GM23338 (cell line): ENCODE results near the gene THSD4. TPM values are rescaled to one million over a fixed set of nuclear protein-coding genes. Genes with fewer than 3 reads are reported as not detected.

Experiments used
- ATAC-seq: fragments of 200-7000 bp; cut with Tn5 transposase; 3 replicates; pipeline ENCODE4 v1.9.1; 2020
- DNase-seq: peaks from one replicate; pipeline ENCODE4 v3.0.0-alpha.2; 2015; ENCODE audit warnings: low spot score
- H2AFZ ChIP-seq: fragments of 200-600 bp; sonication (generic); 2 replicates; pipeline ENCODE4 v1.8.0; 2016; ENCODE audit warnings: antibody characterized with exemption, mild to moderate bottlenecking, moderate library complexity
- H3F3A ChIP-seq: fragments of 200-600 bp; sonication (generic); replicated peaks from 2 replicates; pipeline ENCODE4 v1.8.0; 2017; ENCODE audit warnings: antibody characterized with exemption, mixed run types, low read depth
- H3K27ac ChIP-seq: fragments of 200-600 bp; sonication (generic); 2 replicates; pipeline ENCODE4 v1.6.1; 2016; ENCODE audit warnings: low read depth
- H3K27me3 ChIP-seq: fragments of 200-600 bp; sonication (generic); 2 replicates; pipeline ENCODE4 v1.8.0; 2016; ENCODE audit warnings: mild to moderate bottlenecking, mixed run types, moderate library complexity; ENCODE audit not compliant: insufficient read depth
- H3K36me3 ChIP-seq: fragments of 200-600 bp; sonication (generic); 2 replicates; pipeline ENCODE4 v1.8.0; 2016; ENCODE audit warnings: mild to moderate bottlenecking; ENCODE audit not compliant: insufficient read depth
- H3K4me1 ChIP-seq: fragments of 200-600 bp; sonication (generic); 2 replicates; pipeline ENCODE4 v1.8.0; 2016; ENCODE audit warnings: mild to moderate bottlenecking, moderate library complexity; ENCODE audit not compliant: insufficient read depth
- H3K4me2 ChIP-seq: fragments of 200-600 bp; sonication (generic); 2 replicates; pipeline ENCODE4 v1.7.1; 2017; ENCODE audit warnings: mixed run types
- H3K4me3 ChIP-seq: fragments of 200-600 bp; sonication (generic); 2 replicates; pipeline ENCODE4 v1.6.1; 2016; ENCODE audit warnings: mixed run types
- H3K79me2 ChIP-seq: fragments of 200-600 bp; sonication (generic); replicated peaks from 2 replicates; pipeline ENCODE4 v1.8.0; 2017; ENCODE audit warnings: mild to moderate bottlenecking; ENCODE audit not compliant: insufficient read depth
- H3K9me2 ChIP-seq: fragments of 200-600 bp; sonication (generic); 2 replicates; pipeline ENCODE4 v1.8.0; 2017; ENCODE audit not compliant: insufficient read depth
- H4K20me1 ChIP-seq: fragments of 200-600 bp; sonication (generic); replicated peaks from 2 replicates; pipeline ENCODE4 v1.8.0; 2017; ENCODE audit warnings: mild to moderate bottlenecking; ENCODE audit not compliant: insufficient read depth
- H3K27ac Mint-ChIP-seq: 2 replicates; pipeline ENCODE4 v1.8.0; 2020; ENCODE audit warnings: inconsistent platforms, mild to moderate bottlenecking, moderate library complexity, mixed read lengths
- H3K27me3 Mint-ChIP-seq: 3 replicates; pipeline ENCODE4 v1.8.0; 2022; ENCODE audit warnings: low read depth, mild to moderate bottlenecking, moderate library complexity, mixed read lengths, inconsistent platforms; ENCODE audit not compliant: insufficient read depth, poor library complexity
- H3K36me3 Mint-ChIP-seq: 3 replicates; pipeline ENCODE4 v1.8.0; 2021; ENCODE audit warnings: low read depth, mild to moderate bottlenecking, inconsistent platforms, moderate library complexity, mixed read lengths
- H3K4me1 Mint-ChIP-seq: 3 replicates; pipeline ENCODE4 v1.8.0; 2020; ENCODE audit warnings: mild to moderate bottlenecking, inconsistent platforms, mixed read lengths
- H3K4me3 Mint-ChIP-seq: 3 replicates; pipeline ENCODE4 v1.8.0; 2021; ENCODE audit warnings: moderate library complexity, mild to moderate bottlenecking, inconsistent platforms, mixed read lengths
- H3K9me3 Mint-ChIP-seq: 3 replicates; pipeline ENCODE4 v1.8.0; 2020; ENCODE audit warnings: moderate library complexity, mild to moderate bottlenecking, inconsistent platforms, mixed read lengths
- CREB1 ChIP-seq: fragments of 250-450 bp; sonication (Bioruptor Pico); IDR thresholded peaks from 2 replicates; pipeline ENCODE4 v1.5.0; 2020; ENCODE audit warnings: low read depth, mild to moderate bottlenecking, moderate library complexity
- CTCF ChIP-seq, 2 experiments: fragments of 200-600 bp in 1 of 2; sonication (generic) in 1 of 2; conservative IDR thresholded peaks; 2 replicates each; pipeline versions ENCODE4 v1.5.1 to v1.6.1; 2016 to 2017; ENCODE audit warnings: antibody characterized with exemption in 2 of 2, low read depth in 2 of 2, mild to moderate bottlenecking in 2 of 2, moderate library complexity in 1 of 2
- ETS1 ChIP-seq: IDR thresholded peaks from 2 replicates; pipeline ENCODE4 v1.6.1; 2016; ENCODE audit warnings: antibody characterized with exemption
- EZH2 ChIP-seq: fragments of 200-600 bp; sonication (generic); IDR thresholded peaks from one replicate; pipeline ENCODE4 v1.8.0; 2017; ENCODE audit warnings: antibody characterized with exemption, mild to moderate bottlenecking, low read depth; ENCODE audit not compliant: unreplicated experiment
- EZH2phosphoT487 ChIP-seq: fragments of 200-600 bp; sonication (generic); IDR thresholded peaks from one replicate; pipeline ENCODE4 v1.8.1; 2018; ENCODE audit warnings: antibody characterized with exemption; ENCODE audit not compliant: unreplicated experiment
- JUNB ChIP-seq: IDR thresholded peaks from one replicate; pipeline ENCODE4 v1.6.1; 2016; ENCODE audit warnings: antibody characterized with exemption; ENCODE audit not compliant: unreplicated experiment
- NANOG ChIP-seq: IDR thresholded peaks from 2 replicates; pipeline ENCODE4 v1.6.1; 2016; ENCODE audit warnings: antibody characterized with exemption, borderline replicate concordance
- POLR2AphosphoS5 ChIP-seq: IDR thresholded peaks from 2 replicates; pipeline ENCODE4 v1.6.1; 2016; ENCODE audit warnings: antibody characterized with exemption, low read depth
- REST ChIP-seq: IDR thresholded peaks from one replicate; pipeline ENCODE4 v1.6.1; 2018; ENCODE audit warnings: antibody characterized with exemption; ENCODE audit not compliant: unreplicated experiment
- STAT1 ChIP-seq: IDR thresholded peaks from one replicate; pipeline ENCODE4 v1.6.1; 2016; ENCODE audit warnings: antibody characterized with exemption; ENCODE audit not compliant: unreplicated experiment
- ZNF114 ChIP-seq: fragments of 250-450 bp; sonication (Bioruptor Pico); IDR thresholded peaks from 2 replicates; pipeline ENCODE4 v1.5.0; 2020; ENCODE audit warnings: mild to moderate bottlenecking, moderate library complexity
- ZNF331 ChIP-seq: fragments of 250-450 bp; sonication (Bioruptor Pico); IDR thresholded peaks from 2 replicates; pipeline ENCODE4 v1.5.0; 2020; ENCODE audit warnings: low read depth, mild to moderate bottlenecking, moderate library complexity
- ZNF462 ChIP-seq: fragments of 250-450 bp; sonication (Bioruptor Pico); IDR thresholded peaks from 2 replicates; pipeline ENCODE4 v1.5.0; 2020; ENCODE audit warnings: mild to moderate bottlenecking, moderate library complexity
- polyA plus RNA-seq: library from polyadenylated mRNA; unstranded; fragments of >200 nt; fragmentation: Nextera tagmentation; extraction: Ambion mirVana; gene quantifications from 2 replicates; pipeline ENCODE4 v1.2.1, GENCODE V29; 2016
- total RNA-seq: library from RNA; depleted of rRNA; stranded (reverse); fragments of >200 nt; shearing (Covaris generic); gene quantifications from 2 replicates; pipeline ENCODE4 v1.2.3, GENCODE V29; 2014

Gene THSD4
- total and polyA plus RNA-seq, 2 experiments from 2014 or later: 2.0 to 7.4 TPM

GRCh38 chr15:71335591-71335990 lies 220.3 kb downstream of the THSD4 start:
- Histone ChIP-seq H3K27me3 (no peaks in the 10 kb centered on the region), H3K4me3 (no peak overlapping the region), H3K79me2 (no peaks in the 10 kb centered on the region), H3K4me2 (no peak overlapping the region), H3K36me3 (no peaks in the 10 kb centered on the region), H4K20me1 (no peaks in the 10 kb centered on the region), H2AFZ (no peak overlapping the region), H3F3A (no peaks in the 10 kb centered on the region), H3K27ac (no peak overlapping the region), H3K9me2 (peaks cover 11% of the 10 kb centered on the region; the same call in 1 of the 2 replicates), H3K4me1 (peaks cover 19% of the 10 kb centered on the region; the same call in 1 of the 2 replicates)
- Mint-ChIP-seq H3K36me3 (no peaks in the 10 kb centered on the region), H3K9me3 (no peaks in the 10 kb centered on the region), H3K4me3 (no peak overlapping the region), H3K27ac (no peak overlapping the region), H3K27me3 (no peaks in the 10 kb centered on the region), H3K4me1 (peaks cover 47% of the 10 kb centered on the region)
- TF ChIP-seq EZH2phosphoT487 (no peak), CTCF (conservative IDR thresholded peaks at IDR 0.05; ENCODE audit: low read depth in 2 of 2) (no peak), POLR2AphosphoS5 (no peak), ZNF462 (CRISPR knock-in tag) (no peak), REST (no peak), NANOG (no peak), ZNF331 (CRISPR knock-in tag) (no peak), CREB1 (CRISPR knock-in tag) (no peak), EZH2 (no peak), STAT1 (no peak), JUNB (no peak), ETS1 (no peak), ZNF114 (CRISPR knock-in tag) (no peak)
- ATAC-seq (no peak), DNase-seq (no peak)
